ENCODE measurements around the gene GRIN3B. TPM values are rescaled to one million over a fixed set of nuclear protein-coding genes. Genes with fewer than 3 reads are reported as not detected.
A peak's percentile ranks its signal among the peaks of the same experiment; 100 is the strongest.
"Not testable (repeated sequence)": the region's sequence is repeated elsewhere in the genome, so short reads cannot be mapped to it uniquely, and the experiment has no call there.

Gene GRIN3B
- polyA plus RNA-seq, 3 donors: 0.37 to 0.38 (median 0.37) TPM

DNA sequence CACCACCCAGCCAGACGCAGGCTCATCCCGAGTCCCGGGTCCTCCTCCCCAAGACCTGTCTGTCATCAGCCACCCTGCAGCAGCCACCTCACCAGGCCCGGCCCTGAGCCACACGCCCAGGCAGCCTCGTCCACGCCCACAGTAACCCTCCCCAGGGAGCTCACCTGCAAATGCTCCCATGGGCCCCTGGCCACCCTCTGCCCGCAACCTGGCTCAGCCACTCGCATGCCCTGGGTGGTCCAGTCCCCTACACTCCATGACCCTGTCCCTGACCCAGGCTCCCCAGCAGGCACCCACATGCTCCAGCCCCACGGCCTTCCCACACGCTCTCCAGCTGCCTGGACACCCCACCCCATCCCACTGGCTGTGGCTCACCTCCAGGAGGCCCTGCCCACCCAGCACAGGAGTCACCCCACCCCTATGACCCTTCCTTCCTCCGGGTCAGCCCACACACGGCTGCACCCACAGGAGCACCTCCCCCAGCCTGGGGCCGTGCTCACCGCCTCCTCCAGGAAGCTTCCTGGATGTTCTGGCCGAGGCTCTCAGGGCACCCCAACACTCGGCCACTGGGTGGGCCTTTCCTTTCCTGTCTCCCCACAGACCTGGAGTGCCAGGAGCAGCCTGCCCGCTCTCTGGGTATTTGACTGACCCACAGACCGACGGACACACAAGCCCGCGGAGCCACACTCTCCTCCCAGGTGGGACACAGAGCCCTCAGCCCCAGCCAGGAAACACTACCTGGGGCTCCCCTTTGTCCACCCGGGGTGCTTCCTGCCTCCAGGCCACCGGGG is 17.1 kb downstream of the GRIN3B start:
- DNase-seq (ENCODE audit: low read depth in 3 of 3, low spot score in 2 of 3): no peak

GRCh38 chr19:1017906-1018305 is 17.7 kb downstream of the GRIN3B start:
- DNase-seq (ENCODE audit: low read depth in 3 of 3, low spot score in 2 of 3): no peak

GRCh38 chr19:1018393-1018792 is 18.2 kb downstream of the GRIN3B start:
- DNase-seq (ENCODE audit: low read depth in 3 of 3, low spot score in 2 of 3): no peak

- no peak for DNase-seq (ENCODE audit: low read depth in 3 of 3, low spot score in 2 of 3)
Observed at GRCh38 chr19:1018932-1019615, 18.9 kb downstream of the GRIN3B start.

DNA sequence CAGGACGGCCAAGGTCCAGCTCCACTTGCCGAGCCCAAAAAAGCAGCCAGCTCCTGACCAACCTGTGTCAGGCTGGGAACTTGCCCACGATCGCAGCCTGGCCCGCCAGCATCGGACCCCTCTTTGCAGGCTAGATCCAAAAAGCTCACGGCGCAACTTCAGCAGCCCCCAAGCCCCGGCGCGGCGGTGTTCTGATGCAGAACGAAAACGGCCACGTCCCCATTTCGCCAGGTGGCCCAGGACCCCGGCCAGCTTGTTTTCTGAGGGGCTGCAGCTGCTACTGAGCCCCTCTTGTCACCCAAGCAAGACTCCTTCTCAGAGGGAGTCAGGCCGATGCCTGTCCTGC is 19.4 kb downstream of the GRIN3B start:
- no peak for DNase-seq (ENCODE audit: low read depth in 3 of 3, low spot score in 2 of 3)

DNA sequence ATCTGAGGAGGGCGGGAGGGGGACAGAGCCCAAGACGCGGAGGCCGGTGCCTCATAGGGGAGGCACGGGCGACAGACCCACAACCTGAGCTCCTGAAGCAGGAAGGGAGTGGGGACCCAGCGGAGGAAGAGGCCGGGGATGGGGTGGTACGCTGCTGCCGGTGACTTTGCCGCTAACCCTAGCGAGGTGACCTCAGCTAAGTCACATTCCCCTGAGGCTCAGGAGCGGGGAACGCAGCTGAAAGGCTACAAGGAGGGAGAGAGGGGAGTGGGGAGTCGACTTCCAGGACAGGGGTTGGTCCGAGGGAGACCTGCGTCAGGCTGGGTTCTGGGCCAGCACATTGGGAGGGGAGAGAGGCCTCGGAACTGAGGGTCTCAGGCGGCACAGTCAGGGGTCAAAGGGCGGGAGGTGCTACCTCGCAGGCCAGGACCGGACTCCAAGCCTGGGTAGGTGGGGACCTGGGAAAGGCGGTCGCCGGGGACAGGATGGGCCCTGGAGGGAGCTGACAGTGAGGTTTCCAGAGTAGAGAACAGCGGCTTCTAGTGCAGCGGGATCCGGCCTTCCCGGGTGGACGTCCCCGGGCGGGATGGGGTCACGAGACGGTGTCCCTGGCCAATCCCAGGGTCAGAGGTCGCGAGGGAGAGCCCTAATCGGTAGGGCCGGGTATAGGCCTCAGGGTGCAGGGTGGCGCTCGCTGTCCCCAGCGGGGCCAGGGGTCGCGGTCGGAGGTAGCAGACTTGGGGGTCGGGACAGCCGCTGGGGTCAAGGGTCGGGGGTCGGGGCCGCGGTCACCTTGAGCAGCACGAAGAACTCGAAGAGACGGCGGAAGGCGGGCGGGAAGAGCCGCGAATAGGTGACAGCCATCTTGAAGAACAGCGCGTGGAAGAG is 20.0 kb downstream of the GRIN3B start:
- DNase-seq (ENCODE audit: low read depth in 3 of 3, low spot score in 2 of 3): no peak

DNA sequence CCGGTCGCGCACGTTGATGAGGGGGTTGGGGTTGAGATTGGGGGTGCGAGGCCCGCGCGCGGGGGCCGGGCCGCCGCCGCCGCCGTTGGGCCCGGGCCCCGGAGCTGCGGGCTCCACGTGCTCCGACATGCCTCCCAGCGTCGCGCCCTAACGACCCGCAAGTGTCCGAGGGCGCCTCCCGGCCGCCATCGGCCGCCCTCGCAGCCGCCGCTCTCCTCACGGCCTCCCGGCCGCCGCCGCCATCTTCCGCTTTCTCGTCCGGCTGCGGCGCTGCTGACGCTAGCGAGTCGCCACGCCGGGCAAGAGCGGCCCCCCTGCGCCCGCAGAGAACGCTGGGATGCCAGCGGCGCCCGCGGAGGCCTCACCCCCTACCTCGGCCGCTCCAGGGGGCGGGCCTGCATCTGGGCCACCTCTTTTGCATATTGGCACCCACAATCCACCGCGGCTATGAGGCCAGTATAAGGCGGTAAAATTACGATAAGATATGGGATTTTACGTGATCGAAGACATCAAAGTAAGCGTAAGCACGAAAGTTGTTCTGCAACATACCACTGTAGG is 20.7 kb downstream of the GRIN3B start, which contains the start of gene TMEM259:
Gene TMEM259, minus strand, starts transcription at position 256 of the 558 bp plus-strand sequence. Its CDS starts 127 bp downstream, at position 129.
- peak; percentile 92 to 97 (median 96) for DNase-seq (ENCODE audit: low read depth in 3 of 3, low spot score in 2 of 3)

GRCh38 chr19:1023883-1024188 is 23.6 kb downstream of the GRIN3B start:
- not testable (repeated sequence) for DNase-seq (ENCODE audit: low read depth in 3 of 3, low spot score in 2 of 3)

- DNase-seq (ENCODE audit: low read depth in 3 of 3, low spot score in 2 of 3): not testable (repeated sequence)
Observed at GRCh38 chr19:1025080-1025479, 24.9 kb downstream of the GRIN3B start.

GRCh38 chr19:1025960-1026782 is 26.0 kb downstream of the GRIN3B start, which contains the start of gene CNN2:
CNN2 (plus strand) TSS chr19:1026608; CDS start chr19:1026662, 54 bp downstream.
- peak in 1 of 3 donors; percentile 72 for DNase-seq (ENCODE audit: low read depth in 3 of 3, low spot score in 2 of 3)

DNA sequence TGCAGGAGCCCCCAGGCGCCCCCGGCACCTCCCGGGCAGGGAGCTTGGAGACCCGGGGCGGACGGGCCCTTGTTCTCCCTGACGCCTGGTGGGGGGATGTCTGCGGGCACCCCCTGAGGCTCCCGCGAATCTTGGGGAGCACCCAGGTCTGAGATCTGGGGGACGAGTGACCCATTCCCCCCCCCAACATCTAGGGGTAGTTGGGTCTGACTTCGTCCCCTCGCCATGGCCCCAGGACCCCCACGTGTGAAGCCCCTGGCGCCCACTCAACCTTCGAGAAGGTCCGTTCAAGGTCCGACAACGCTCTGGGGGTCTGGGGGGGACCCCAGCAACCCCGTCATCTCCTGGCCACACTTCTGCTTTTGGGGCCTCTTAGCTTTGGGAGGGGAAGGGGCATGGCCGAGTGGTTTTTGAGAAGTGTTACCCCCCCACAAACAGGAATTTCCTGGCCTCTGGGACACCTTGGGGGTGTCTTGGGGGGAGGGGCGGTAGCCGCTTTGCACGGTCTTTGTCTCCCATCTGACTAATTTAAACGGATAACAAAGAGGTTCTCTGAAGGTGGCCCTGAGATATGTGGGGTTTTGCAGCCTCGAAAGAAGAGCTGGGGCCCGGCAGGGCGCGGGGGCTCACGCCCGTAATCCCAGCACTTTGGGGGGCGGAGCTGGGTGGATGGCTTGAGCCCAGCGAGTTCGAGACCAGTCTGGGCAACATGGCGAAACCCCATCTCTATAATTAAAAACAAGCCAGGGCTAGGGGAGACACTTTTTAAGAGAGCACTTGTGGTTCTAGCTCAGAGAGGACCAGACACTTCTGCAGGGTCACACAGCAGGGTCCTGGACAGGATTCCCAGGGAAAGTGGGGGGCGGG is 26.8 kb downstream of the GRIN3B start:
- no peak for DNase-seq (ENCODE audit: low read depth in 3 of 3, low spot score in 2 of 3)

GRCh38 chr19:1027650-1028061 is 27.4 kb downstream of the GRIN3B start:
- no peak for DNase-seq (ENCODE audit: low read depth in 3 of 3, low spot score in 2 of 3)

DNA sequence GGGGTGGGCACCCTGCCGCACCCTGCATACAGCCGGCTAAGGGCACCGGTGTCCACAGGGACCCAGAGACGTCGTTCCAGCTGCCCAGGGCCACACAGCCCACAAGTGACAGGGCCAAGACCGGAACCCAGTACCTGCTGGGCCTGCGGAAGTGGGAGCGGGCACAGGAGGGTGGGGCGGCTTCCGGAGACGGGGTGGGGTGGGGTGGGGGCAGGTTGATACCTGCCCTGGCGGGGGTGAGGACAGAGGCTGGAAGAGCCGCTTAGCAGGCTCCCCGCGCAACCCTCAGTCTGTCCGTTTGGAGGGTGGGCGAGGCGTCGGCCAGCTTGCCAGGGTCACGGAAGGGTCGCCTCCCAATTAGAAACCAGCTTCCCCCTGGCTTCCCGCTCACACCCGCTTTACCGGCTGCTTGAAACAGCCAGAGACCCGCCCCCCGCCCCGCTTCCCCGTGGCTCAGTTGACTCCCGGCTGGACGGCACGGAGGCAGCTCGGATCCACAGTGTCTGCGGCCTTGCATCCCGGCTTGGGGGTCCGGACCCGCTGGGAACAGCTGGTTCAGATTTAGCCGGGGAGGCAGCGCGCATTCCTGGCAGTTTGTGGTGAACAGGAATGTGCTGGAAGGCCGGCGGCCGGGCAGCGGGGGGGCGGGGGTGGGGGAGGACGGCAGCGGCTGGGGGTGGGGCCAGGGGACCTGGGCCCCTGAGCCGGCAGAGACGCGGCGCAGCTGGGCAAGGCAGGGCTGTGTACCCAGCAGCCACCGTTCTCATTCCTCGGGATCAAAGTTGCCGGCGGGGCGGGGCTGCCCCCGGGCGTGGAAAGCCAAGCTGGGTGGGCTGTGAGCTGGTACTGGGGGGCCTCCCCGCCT is 28.1 kb downstream of the GRIN3B start:
- DNase-seq (ENCODE audit: low read depth in 3 of 3, low spot score in 2 of 3): peak in 1 of 3 donors; percentile 72

GRCh38 chr19:1032264-1032867 is 32.1 kb downstream of the GRIN3B start:
- DNase-seq (ENCODE audit: low read depth in 3 of 3, low spot score in 2 of 3): no peak

DNA sequence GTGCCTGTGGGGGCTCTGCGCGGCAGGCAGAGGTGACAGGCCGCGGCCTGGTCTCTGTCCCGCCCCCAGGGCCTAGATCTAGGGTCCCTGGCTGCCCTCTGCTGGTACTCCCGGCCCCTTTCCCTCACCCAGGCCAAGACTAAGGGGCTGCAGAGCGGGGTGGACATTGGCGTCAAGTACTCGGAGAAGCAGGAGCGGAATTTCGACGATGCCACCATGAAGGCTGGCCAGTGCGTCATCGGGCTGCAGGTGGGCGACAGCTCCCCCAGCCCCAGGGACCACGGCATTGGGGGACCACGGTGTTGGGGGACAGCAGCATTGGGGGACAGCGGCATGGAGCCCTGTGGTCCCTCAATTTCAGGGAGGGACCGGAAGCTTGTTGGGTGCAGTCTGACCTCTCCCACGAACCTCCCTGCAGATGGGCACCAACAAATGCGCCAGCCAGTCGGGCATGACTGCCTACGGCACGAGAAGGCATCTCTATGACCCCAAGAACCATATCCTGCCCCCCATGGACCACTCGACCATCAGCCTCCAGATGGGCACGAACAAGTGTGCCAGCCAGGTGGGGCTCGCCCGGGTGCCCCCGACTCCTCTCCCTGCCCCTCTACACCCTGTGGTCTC is 35.9 kb downstream of the GRIN3B start:
- no peak for DNase-seq (ENCODE audit: low read depth in 3 of 3, low spot score in 2 of 3)

GRCh38 chr19:1037621-1038064 is 37.4 kb downstream of the GRIN3B start:
- no peak for DNase-seq (ENCODE audit: low read depth in 3 of 3, low spot score in 2 of 3)

Data from right renal cortex interstitium (tissue), 3 donors.